K562 (cell line): ENCODE data around the gene BRSK1. TPM values are rescaled to one million over a fixed set of nuclear protein-coding genes. Genes with fewer than 3 reads are reported as not detected.

Experiments used
- ATAC-seq: fragments of 200-7000 bp; cut with Tn5 transposase; 3 replicates; pipeline ENCODE4 v1.9.1; 2020; ENCODE audit warnings: moderate library complexity
- BruUV-seq: library from RNA; stranded (reverse); fragments of 400-500 nt; replicated peaks from 2 replicates; lab custom pipeline; 2021; lab: Mats Ljungman, UMichigan
- CTCF ChIA-PET: fragments of 300-600 bp; formaldehyde crosslinking; extraction: SDS; loops from one replicate; lab custom pipeline; 2021; ENCODE audit warnings: low intra/inter-chr PET ratio; lab: Yijun Ruan, JAX
- POLR2A ChIA-PET: fragments of 300-600, 350-650 bp; sonication (Branson Sonifier 250); formaldehyde crosslinking; extraction: SDS; loops from one replicate; lab custom pipeline; 2021; ENCODE audit warnings: antibody characterized with exemption, inconsistent platforms; lab: Yijun Ruan, JAX
- DNase-seq, 4 experiments: peaks; one replicate each; pipeline versions ENCODE4 v3.0.0 to v3.0.0-alpha.2; 2011 to 2018; ENCODE audit warnings: low spot score in 3 of 4, mixed read lengths in 3 of 4; ENCODE audit errors: extremely low read depth in 1 of 4
- FAIRE-seq: peaks from 2 replicates; lab custom pipeline; 2011; peaks lifted over from hg19 to GRCh38; lab: Jason Lieb, UNC
- H2AFZ ChIP-seq: 2 replicates; pipeline ENCODE4 v1.6.0; 2011; ENCODE audit warnings: low read depth, low read length, control low read depth, inconsistent platforms
- H3K27ac ChIP-seq: fragments of 200-600 bp; 3 replicates; pipeline ENCODE4 v1.8.0; 2011; ENCODE audit warnings: low read depth, mild to moderate bottlenecking, control low read depth, inconsistent platforms, low read length, moderate library complexity, mixed read lengths; ENCODE audit errors: extremely low read depth
- H3K27me3 ChIP-seq, 2 experiments: fragments of 300-600 bp in 1 of 2; 2 replicates in 1 of 2; 3 replicates in 1 of 2; pipeline versions ENCODE4 v1.6.0 to v1.8.0; 2011; ENCODE audit warnings: inconsistent platforms in 2 of 2, low read length in 2 of 2, mild to moderate bottlenecking in 1 of 2, mixed read lengths in 1 of 2, moderate library complexity in 1 of 2; ENCODE audit not compliant: control insufficient read depth in 2 of 2, insufficient read depth in 2 of 2
- H3K36me3 ChIP-seq: fragments of 300-600 bp; 3 replicates; pipeline ENCODE4 v1.8.0; 2011; ENCODE audit warnings: mild to moderate bottlenecking, low read length, inconsistent platforms; ENCODE audit not compliant: control insufficient read depth, insufficient read depth
- H3K4me1 ChIP-seq, 2 experiments: fragments of 200-600 bp in 1 of 2; replicated peaks in 1 of 2; 2 replicates in 1 of 2; 3 replicates in 1 of 2; pipeline versions ENCODE4 v1.5.1 to v1.8.0; 2011; ENCODE audit warnings: inconsistent platforms in 2 of 2, low read length in 2 of 2, mild to moderate bottlenecking in 1 of 2, mixed read lengths in 1 of 2, moderate library complexity in 1 of 2; ENCODE audit not compliant: control insufficient read depth in 2 of 2, insufficient read depth in 2 of 2
- H3K4me2 ChIP-seq: 2 replicates; pipeline ENCODE4 v1.6.1; 2011; ENCODE audit warnings: low read length, control low read depth, inconsistent platforms, mixed read lengths; ENCODE audit not compliant: insufficient read depth
- H3K4me3 ChIP-seq: fragments of 200-600 bp; sonication (generic), shearing (Covaris generic); 2 replicates; pipeline ENCODE4 v1.5.1; 2016; ENCODE audit warnings: control low read depth, inconsistent platforms
- H3K79me2 ChIP-seq: fragments of 200-600 bp; 3 replicates; pipeline ENCODE4 v1.8.0; 2011; ENCODE audit warnings: low read length, inconsistent platforms; ENCODE audit not compliant: control insufficient read depth, insufficient read depth
- H3K9ac ChIP-seq, 2 experiments: 2 replicates each; pipeline versions ENCODE4 v1.6.0 to v1.6.1; 2011; ENCODE audit warnings: low read depth in 2 of 2, low read length in 2 of 2, control low read depth in 1 of 2, inconsistent platforms in 1 of 2, mild to moderate bottlenecking in 1 of 2, mixed read lengths in 1 of 2; ENCODE audit not compliant: insufficient read depth in 1 of 2
- H3K9me1 ChIP-seq: one replicate; pipeline ENCODE4 v1.6.0; 2011; ENCODE audit warnings: inconsistent platforms, mild to moderate bottlenecking, low read length, moderate library complexity; ENCODE audit not compliant: control insufficient read depth, insufficient read depth
- H3K9me3 ChIP-seq: replicated peaks from 2 replicates; pipeline ENCODE4 v1.5.1; 2011; ENCODE audit warnings: low read depth, low read length, inconsistent platforms; ENCODE audit not compliant: control insufficient read depth, insufficient read depth
- H4K20me1 ChIP-seq: replicated peaks from 2 replicates; pipeline ENCODE4 v1.6.1; 2011; ENCODE audit warnings: low read length, inconsistent platforms, mixed read lengths; ENCODE audit not compliant: control insufficient read depth, insufficient read depth
- ATF7 ChIP-seq: fragments of 450-650 bp; IDR thresholded peaks from 2 replicates; pipeline ENCODE4 v1.7.1; 2014; ENCODE audit warnings: mild to moderate bottlenecking, moderate library complexity
- BCLAF1 ChIP-seq, 2 experiments: fragments of 450-650 bp in 1 of 2; IDR thresholded peaks; 2 replicates each; pipeline ENCODE4 v1.6.1; 2011 to 2017; ENCODE audit warnings: low read depth in 2 of 2, antibody characterized with exemption in 1 of 2, borderline replicate concordance in 1 of 2, low read length in 1 of 2, mild to moderate bottlenecking in 1 of 2, mixed read lengths in 1 of 2; ENCODE audit not compliant: control insufficient read depth in 1 of 2
- CBFA2T3 ChIP-seq: fragments of 450-650 bp; IDR thresholded peaks from 2 replicates; pipeline ENCODE4 v1.6.1; 2017
- FOXJ2 ChIP-seq: fragments of 200-800 bp; sonication (Bioruptor generic); IDR thresholded peaks from 2 replicates; pipeline ENCODE4 v1.6.1; 2016; ENCODE audit warnings: missing genetic modification characterization, missing compliant biosample characterization
- HEY1 ChIP-seq: fragments of 250-450 bp; sonication (Bioruptor Pico); IDR thresholded peaks from 2 replicates; pipeline ENCODE4 v1.5.0; 2020; ENCODE audit warnings: mild to moderate bottlenecking, moderate library complexity, borderline replicate concordance
- JUNB ChIP-seq: fragments of 450-650 bp; formaldehyde crosslinking; conservative IDR thresholded peaks from 2 replicates; pipeline ENCODE4 v1.4.0; 2020; ENCODE audit warnings: mild to moderate bottlenecking
- MEF2A ChIP-seq: IDR thresholded peaks from 2 replicates; pipeline ENCODE4 v1.6.1; 2011; ENCODE audit warnings: low read depth, mild to moderate bottlenecking, low read length, moderate library complexity; ENCODE audit not compliant: control insufficient read depth
- PURB ChIP-seq: sonication (generic); formaldehyde crosslinking; IDR thresholded peaks from 2 replicates; pipeline ENCODE4 v1.9.0; 2021; ENCODE audit warnings: low read depth, mild to moderate bottlenecking, missing genetic modification reagents
- RFX1 ChIP-seq: fragments of 450-650 bp; IDR thresholded peaks from 2 replicates; pipeline ENCODE4 v1.6.1; 2016; ENCODE audit warnings: mild to moderate bottlenecking, moderate library complexity
- SPI1 ChIP-seq: IDR thresholded peaks from 2 replicates; pipeline ENCODE4 v1.6.1; 2011; ENCODE audit warnings: low read depth, low read length, control low read depth, borderline replicate concordance
- VEZF1 ChIP-seq: fragments of 200-800 bp; sonication (Bioruptor generic); IDR thresholded peaks from 2 replicates; pipeline ENCODE4 v1.6.1; 2017; ENCODE audit warnings: missing genetic modification characterization, missing compliant biosample characterization
- ZNF76 ChIP-seq: fragments of 250-450 bp; sonication (Bioruptor Pico); IDR thresholded peaks from 2 replicates; pipeline ENCODE4 v1.4.0; 2020; ENCODE audit warnings: mild to moderate bottlenecking, moderate library complexity, borderline replicate concordance
- WGBS: fragments of 100-300 bp; shearing (Covaris generic); methylation state at CpG from one replicate; pipeline ENCODE4 v1.1.6; 2016; ENCODE audit warnings: low coverage, mixed read lengths; ENCODE audit not compliant: insufficient coverage; ENCODE audit errors: missing lambda C conversion rate; 5-methylcytosine and 5-hydroxymethylcytosine counted together
- in situ Hi-C: fragments of 300-500 bp; cut with MboI; formaldehyde crosslinking; loops from 4 replicates; pipeline ENCODE4 v1.15.0; 2018; ENCODE audit warnings: inconsistent platforms, mixed read lengths
- intact Hi-C: fragments of 100-400 bp; cut with micrococcal nuclease; formaldehyde crosslinking; loops from 2 replicates; pipeline ENCODE4 v1.14.2; 2022
- polyA plus RNA-seq, 8 experiments: library from polyadenylated mRNA; depleted of rRNA in 4 of 8; stranded (reverse) in 5 of 8; unstranded in 3 of 8; fragments of >200 nt; fragmentation: Nextera tagmentation in 2 of 8; fragmentation: Illumina TruSeq in 1 of 8; extraction: Ambion mirVana in 2 of 8; extraction: Trizol in 1 of 8; gene quantifications; 2 replicates each; pipeline versions ENCODE4 v1.2.1 to v1.2.3, GENCODE V29; 2011 to 2014; ENCODE audit warnings: inconsistent platforms in 1 of 8, missing spikeins in 1 of 8
- total RNA-seq, 7 experiments: library from RNA; depleted of rRNA in 6 of 7; stranded (reverse); fragments of >200 nt in 6 of 7; fragmentation: Illumina TruSeq in 2 of 7; extraction: Trizol in 2 of 7; gene quantifications; 2 replicates each; pipeline versions ENCODE4 v1.2.1 to v1.2.3, GENCODE V29; 2011 to 2021; ENCODE audit warnings: low replicate concordance in 1 of 7

BRSK1 gene
- total and polyA plus RNA-seq, 9 of the 15 experiments (the other 6 are each of a cell fraction or from before 2014, with no cell fraction given): 1.7 to 9.3 (median 3.8) TPM; not detected in 2

- ATAC-seq (peak; percentile 25; the same call in 2 of the 3 replicates), FAIRE-seq (no peak), DNase-seq (peak in 1 of 4 experiments; percentile 21)
- H2AFZ ChIP-seq: no peak overlapping the region
- H3K79me2 ChIP-seq: peaks cover 56% of the 10 kb centered on the region
- peaks cover 90% of the 10 kb centered on the region for H3K36me3 ChIP-seq
- 75% methylated on average over 6 of the region's 10 CpGs for WGBS
- POLR2A ChIA-PET: interaction anchor here (2.1 to 2.9 kb wide), 2 partner anchors 9 to 12 kb away, joined by 11 to 26 read pairs; partner anchors contain the start of gene PPP6R1
- in situ Hi-C loops (no loop called here), intact Hi-C loops (no loop called here)
- H3K4me3 ChIP-seq: no peak overlapping the region
- CTCF ChIA-PET: no interaction called here
- H3K9ac ChIP-seq: peak overlapping the region in 1 of 2 experiments; percentile 66; a peak in 1 of 4 replicates
- BruUV-seq: no TSS peak
- H3K4me2 ChIP-seq: no peak overlapping the region
- TF ChIP-seq PURB (no peak), FOXJ2 (tag) (peak; percentile 47; the same call in 1 of the 2 replicates), HEY1 (no peak), CBFA2T3 (no peak), BCLAF1 (IDR thresholded peaks at IDR 0.05; ENCODE audit: borderline replicate concordance in 1 of 2, control insufficient read depth in 1 of 2, low read depth in 2 of 2, low read length in 1 of 2) (no peak), RFX1 (peak; percentile 67), SPI1 (peak; percentile 67), ATF7 (no peak), JUNB (no peak), MEF2A (no peak), VEZF1 (peak; percentile 15; the same call in 1 of the 2 replicates), ZNF76 (no peak)
- peaks cover 7 to 36% of the 10 kb centered on the region in 2 experiments; a peak in 4 of 5 replicates for H3K4me1 ChIP-seq
- H3K27ac ChIP-seq: no peak overlapping the region
- H3K9me1 ChIP-seq: peaks cover 3% of the 10 kb centered on the region
- no peaks in the 10 kb centered on the region; a peak in 1 of 5 replicates for H3K27me3 ChIP-seq
- H4K20me1 ChIP-seq: peaks cover 49% of the 10 kb centered on the region
- H3K9me3 ChIP-seq: no peaks in the 10 kb centered on the region
These were observed 36.1 kb upstream of the BRSK1 start for GRCh38 chr19:55247621-55248099.
